GM19193 (cell line): Measurements from ENCODE around the gene HCFC1R1.

Experiments used
- POLR2A ChIP-seq: IDR thresholded peaks from 4 replicates; pipeline ENCODE4 v1.6.1; 2011; ENCODE audit not compliant: insufficient read depth, insufficient read length; ENCODE audit errors: extremely low read depth

HCFC1R1 gene

DNA sequence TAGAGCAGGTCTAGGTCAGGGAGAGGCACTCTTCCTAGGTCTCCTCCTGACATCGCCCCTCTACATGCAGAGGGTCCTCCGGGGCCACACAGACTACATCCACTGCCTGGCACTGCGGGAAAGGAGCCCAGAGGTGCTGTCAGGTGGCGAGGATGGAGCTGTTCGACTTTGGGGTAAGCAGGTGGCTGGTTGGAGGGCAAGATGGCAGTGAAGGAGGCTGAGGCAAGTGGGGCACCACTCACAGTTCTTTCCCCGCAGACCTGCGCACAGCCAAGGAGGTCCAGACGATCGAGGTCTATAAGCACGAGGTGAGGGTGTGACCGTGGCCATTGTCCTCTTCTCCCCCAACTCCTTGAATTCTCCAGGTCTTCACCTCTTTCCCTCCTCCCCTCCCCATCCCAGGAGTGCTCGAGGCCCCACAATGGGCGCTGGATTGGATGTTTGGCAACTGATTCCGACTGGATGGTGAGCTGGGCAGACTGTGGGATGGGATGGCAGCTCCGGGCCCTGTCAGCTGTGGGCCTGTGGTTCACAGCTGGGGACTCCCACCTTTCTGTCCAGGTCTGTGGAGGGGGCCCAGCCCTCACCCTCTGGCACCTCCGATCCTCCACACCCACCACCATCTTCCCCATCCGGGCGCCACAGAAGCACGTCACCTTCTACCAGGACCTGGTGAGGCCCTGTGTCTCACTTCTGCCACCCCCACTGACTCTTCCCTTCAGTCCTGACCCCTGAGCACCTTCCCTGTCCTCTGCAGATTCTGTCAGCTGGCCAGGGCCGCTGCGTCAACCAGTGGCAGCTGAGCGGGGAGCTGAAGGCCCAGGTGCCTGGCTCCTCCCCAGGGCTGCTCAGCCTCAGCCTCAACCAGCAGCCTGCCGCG is 3.1 kb upstream of the HCFC1R1 start:
- TF ChIP-seq POLR2A, result no peak

DNA sequence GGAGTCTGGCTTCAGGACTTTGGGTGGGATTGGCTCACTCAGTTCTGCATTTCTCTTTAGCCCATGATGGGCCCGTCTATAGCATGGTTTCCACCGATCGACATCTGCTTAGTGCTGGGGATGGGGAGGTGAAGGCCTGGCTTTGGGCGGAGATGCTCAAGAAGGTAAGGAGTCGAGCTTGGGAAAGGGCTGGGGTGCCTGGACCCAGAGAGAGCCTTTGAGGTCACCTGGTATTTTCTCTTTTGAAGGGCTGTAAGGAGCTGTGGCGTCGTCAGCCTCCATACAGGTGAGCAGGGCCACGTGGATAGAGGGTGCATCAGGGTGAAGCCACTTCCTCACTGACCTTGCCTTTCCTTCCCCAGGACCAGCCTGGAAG is 2.2 kb upstream of the HCFC1R1 start:
- no peak for TF ChIP-seq POLR2A

DNA sequence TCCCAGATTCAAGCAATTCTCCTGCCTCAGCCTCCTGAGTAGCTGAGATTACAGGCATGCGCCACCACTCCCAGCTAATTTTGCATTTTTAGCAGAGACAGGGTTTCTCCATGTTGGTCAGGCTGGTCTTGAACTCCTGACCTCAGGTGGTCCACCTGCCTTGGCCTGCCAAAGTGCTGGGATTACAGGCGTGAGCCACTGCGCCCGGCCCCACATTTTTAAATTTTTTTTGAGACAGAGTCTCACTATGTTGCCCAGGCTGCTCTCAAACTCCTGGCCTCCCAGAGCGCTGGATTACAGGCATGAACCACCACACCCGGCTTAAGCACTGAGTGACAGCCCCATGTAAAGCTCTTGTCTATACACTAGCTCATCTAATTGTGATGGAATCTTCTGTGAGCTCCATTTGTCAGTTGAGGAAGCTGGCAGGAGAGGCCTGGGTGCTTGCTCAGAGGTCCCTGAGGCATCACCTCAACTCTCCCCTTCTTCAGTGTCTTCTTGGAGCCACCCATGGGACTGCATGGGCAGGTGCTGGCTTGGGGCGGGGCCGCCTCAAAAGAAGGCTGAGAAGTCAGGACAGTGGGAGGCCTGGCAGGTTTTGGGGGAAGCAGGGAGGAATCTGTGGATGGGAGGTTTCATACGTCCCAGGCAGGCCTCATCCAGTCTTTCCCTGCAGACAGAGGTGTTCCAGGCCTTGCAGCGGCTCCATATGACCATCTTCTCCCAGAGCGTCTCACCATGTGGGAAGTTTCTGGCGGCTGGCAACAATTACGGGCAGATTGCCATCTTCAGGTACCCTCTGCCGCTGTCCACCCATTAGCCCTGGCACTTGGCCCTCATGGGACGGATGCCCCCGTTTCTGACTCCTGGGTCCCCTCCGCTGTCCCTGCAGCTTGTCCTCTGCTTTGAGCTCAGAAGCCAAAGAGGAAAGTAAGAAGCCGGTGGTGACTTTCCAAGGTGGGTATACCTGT is 1.6 kb upstream of the HCFC1R1 start:
- TF ChIP-seq POLR2A, result no peak

DNA sequence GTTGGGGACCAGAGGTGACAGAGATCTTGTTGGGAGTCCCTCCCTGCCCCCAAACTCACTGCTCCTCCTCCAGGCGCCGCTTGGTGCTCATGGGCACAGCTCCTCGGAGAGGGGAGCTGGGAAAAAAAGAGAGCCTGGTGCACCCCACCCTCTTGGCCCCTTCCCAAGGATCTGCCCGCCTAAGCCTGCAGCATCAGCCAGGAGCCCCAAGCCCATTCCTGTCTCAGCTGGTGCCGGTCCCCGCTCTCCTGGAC is 400 bp downstream of the HCFC1R1 start:
- no peak for TF ChIP-seq POLR2A

DNA sequence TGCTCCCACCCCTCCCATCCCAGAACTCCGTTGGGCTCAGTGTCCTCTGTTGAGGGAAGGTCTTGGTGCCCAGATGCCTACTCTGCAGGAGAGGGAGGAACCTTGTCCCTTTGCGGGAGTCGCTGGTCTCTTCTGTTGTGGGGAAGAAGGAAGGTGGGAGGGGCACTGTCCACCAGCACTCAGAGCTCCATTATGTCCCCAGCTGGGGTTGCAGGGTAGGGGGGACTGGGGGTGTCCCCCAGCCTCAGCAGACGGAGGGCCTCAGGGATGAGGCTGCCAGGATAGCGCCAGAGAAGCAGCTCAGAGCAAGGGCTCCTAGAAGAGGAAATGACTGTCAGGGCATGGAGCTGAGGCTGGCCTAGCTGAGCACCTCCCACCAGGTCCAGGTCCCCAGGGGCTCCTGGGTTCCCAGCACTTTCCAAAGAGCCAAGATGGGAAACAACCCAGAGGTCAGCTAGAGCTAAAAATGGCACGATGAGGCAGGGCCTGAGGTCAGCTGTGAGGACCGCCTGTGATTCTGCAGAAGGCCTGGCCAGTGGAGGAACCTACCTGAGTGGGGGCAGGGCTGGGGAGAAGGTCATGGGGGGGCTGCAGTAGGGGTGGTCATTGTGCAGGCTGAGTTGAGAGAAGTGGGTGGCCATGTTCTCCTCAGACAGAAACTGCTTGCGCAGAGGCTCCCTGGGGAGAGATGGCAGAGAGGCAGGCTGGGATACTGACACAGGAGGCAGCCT is 893 bp downstream of the HCFC1R1 start:
- no peak for TF ChIP-seq POLR2A

DNA sequence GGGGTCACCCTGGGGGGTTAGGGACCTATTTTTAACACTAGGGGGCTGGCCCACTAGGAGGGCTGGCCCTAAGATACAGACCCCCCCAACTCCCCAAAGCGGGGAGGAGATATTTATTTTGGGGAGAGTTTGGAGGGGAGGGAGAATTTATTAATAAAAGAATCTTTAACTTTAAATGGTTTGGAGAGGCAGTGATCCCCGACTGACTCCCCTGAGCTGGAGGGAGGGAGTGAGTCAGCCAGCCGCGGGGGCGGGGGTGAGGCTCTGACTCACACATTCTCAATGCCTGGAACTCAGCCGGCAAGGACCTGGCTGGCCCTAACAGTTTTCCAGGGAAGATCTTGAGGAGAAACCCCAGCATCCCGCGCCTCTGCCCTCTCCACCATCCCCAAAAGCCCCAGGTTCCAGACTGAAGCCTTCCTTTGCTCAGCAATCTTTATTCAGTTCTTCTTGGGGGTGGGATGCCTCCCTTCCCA is 1.5 kb downstream of the HCFC1R1 start:
- TF ChIP-seq POLR2A, result no peak

DNA sequence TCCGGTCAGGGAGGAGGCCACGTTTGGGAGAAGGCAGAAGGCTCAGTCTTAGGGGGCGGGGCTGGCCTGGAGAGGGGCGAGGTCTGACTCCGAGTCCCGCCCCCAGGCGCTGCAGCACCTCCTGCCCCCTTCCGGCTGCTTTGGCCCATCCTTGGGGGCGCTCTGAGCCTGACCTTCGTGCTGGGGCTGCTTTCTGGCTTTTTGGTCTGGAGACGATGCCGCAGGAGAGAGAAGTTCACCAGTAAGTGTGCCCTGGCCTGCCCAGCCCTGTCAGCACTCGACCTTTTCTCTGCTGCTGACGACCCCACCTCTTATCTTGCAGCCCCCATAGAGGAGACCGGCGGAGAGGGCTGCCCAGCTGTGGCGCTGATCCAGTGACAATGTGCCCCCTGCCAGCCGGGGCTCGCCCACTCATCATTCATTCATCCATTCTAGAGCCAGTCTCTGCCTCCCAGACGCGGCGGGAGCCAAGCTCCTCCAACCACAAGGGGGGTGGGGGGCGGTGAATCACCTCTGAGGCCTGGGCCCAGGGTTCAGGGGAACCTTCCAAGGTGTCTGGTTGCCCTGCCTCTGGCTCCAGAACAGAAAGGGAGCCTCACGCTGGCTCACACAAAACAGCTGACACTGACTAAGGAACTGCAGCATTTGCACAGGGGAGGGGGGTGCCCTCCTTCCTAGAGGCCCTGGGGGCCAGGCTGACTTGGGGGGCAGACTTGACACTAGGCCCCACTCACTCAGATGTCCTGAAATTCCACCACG is 2.1 kb downstream of the HCFC1R1 start:
- TF ChIP-seq POLR2A, result no peak

DNA sequence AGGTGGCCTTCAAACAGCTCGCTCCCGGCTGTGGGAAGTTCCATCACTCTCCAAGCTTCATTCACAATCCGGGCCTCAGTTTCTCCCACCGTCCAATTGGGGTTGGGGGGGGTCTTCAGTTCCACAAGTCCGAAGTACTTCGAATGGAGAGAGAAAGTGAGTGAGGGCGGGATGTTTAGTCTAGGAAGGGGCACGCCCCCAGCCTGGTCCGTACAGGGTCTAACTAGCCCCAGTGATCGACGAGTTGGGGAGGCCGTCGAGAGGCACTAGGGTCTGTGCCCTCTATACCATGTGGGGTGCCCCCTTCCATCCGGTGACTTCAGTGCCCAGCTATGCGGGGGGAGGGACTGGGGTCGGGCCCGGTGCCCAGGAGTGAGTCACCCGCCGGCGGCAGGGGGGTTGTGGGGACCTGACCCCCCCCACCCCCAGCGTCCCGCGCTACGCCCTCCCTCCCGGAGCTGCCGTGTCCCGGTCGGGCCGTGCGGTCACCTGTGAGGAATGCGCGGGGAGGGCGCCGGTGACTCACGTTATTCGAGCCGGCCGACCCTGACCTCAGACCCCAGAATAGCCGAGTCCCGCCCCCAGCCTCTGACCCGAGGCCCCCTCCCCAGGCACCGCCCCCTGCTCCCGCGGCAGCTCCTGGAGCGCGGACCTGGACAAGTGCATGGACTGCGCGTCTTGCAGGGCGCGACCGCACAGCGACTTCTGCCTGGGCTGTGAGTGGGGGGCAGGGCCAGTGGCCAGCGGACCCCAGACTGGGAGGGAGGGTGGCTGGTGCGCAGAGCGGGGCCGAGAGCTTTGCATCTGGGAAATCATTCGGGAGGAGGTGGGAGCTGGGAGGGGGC is 2.9 kb downstream of the HCFC1R1 start:
- no peak for TF ChIP-seq POLR2A

DNA sequence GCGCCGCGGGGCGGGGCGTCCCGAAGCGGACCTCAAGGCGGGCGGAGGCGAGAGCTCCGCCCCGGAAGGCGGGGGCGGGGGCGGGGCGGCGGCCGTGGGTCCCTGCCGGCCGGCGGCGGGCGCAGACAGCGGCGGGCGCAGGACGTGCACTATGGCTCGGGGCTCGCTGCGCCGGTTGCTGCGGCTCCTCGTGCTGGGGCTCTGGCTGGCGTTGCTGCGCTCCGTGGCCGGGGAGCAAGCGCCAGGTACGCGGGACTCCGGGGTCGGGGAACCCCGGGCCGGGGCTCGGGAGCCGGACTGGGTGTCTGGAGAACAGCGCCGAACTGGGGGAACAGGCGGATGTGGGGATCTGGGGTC is 3.5 kb downstream of the HCFC1R1 start, which contains the start of gene TNFRSF12A:
Gene TNFRSF12A (plus strand): TSS at position 122 of the 357 bp plus-strand sequence. CDS start 30 bp downstream, at position 152.
- peak; percentile 70 for TF ChIP-seq POLR2A

DNA sequence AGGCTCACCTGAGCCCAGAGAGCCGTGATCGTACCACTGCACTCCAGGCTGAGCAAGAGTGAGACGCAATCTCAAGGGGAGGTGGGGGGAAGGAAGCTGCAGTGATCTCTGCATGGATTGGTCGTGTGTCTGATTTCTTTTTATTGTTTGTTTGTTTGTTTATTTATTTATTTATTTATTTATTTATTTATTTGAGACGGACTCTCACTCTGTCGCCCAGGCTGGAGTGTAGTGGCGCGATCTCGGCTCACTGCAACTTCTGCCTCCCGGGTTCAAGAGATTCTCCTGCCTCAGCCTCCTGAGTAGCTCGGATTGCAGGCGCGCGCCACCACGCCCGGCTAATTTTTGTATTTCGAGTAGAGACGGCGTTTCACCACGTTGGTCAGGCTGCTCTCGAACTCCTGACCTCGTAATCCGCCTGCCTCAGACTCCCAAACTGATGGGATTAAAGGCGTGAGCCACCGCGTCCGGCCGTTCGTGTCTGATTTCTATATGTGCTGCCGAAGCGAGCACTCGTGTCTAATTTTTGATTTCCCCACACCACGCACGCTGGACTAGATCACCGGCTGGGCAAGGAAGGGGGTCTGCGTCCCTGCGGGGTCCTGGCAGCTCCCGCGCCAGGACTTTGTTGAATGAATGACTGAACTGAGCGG is 4.0 kb downstream of the HCFC1R1 start:
- TF ChIP-seq POLR2A, result no peak

DNA sequence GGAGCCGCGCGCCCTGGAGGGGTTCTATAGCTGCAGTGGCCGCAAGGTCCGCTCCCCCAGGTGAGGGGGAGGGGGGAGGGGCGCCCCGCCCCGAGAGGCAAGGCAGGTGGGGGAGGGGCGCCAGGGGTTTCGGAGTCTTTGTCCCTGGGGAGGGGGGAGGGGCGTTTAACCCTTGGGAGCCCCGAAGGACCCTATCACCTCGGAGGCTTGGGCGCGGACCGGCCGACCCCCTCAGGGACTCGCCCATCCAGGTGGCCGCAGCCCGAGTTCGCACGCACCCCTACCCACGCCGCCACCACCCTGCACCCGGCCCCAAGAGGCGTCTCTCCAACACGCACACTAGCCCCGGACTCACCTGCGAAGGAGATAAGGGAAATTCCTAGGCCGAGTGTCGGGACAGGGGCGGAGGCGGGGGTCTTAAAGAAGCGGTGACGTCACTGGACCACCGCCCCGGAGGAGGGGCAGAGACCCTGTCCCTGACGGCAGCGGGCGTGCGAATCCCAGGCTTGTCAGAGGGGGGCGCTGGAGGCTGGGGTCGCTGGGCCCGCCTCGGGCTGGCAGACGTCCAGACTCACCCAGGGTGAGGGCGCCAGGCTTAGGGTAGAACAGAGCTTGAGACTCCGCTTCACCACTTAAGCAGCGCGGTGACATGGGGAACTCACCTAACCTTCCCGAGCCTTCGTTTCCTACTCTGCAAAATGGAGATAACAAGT is 5.8 kb downstream of the HCFC1R1 start, which contains the start of gene CLDN6:
Gene CLDN6 (minus strand): TSS at position 390 of the 713 bp plus-strand sequence. CDS start 2,162 bp downstream, outside the sequence.
- no peak for TF ChIP-seq POLR2A

DNA sequence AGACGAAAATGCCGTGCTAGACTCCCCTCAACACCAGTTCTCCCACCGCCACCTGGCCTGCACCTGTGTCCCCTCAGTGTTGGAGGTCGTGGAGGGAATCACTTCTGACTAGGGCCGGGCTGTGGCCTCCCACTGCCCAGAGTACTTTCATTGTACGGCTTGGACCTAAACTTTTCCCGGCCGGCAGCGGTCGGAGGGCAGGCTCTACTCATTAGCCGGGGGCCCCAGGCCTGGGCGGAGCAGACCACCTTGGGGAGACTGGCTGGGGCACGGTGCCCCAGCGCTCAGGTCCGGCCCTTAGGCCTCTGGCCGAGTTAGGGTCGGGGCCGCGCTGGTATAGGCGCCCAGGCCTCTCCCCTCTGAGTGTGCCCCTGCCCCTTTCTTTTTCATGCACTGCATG is 6.4 kb downstream of the HCFC1R1 start:
- TF ChIP-seq POLR2A, result no peak
